SU-DHL-6 (cell line): ENCODE data around the gene NTN4.

Experiments used
- H2AFZ ChIP-seq: fragments of 200-600 bp; sonication (generic); 2 replicates; pipeline ENCODE4 v1.6.1; 2014; ENCODE audit warnings: low read depth, mild to moderate bottlenecking, moderate library complexity, mixed read lengths, antibody characterized with exemption, low read length; ENCODE audit not compliant: severe bottlenecking
- H3F3A ChIP-seq: fragments of 200-600 bp; shearing (Covaris generic); 2 replicates; pipeline ENCODE4 v1.6.0; 2016; ENCODE audit warnings: antibody characterized with exemption, mild to moderate bottlenecking; ENCODE audit not compliant: insufficient read depth
- H3K27ac ChIP-seq: fragments of 200-600 bp; sonication (generic); 2 replicates; pipeline ENCODE4 v1.5.1; 2016; ENCODE audit warnings: low read depth, mild to moderate bottlenecking, low read length, moderate library complexity, mixed read lengths
- H3K27me3 ChIP-seq: fragments of 200-600 bp; sonication (generic), shearing (Covaris generic); 2 replicates; pipeline ENCODE4 v1.6.0; 2014; ENCODE audit warnings: mild to moderate bottlenecking, low read length
- H3K36me3 ChIP-seq: fragments of 200-600 bp; sonication (generic); 2 replicates; pipeline ENCODE4 v1.6.1; 2014; ENCODE audit warnings: mild to moderate bottlenecking, low read length, mixed read lengths
- H3K4me2 ChIP-seq: fragments of 300-600, 200-600 bp; shearing (Covaris generic), sonication (generic); 2 replicates; pipeline ENCODE4 v1.6.0; 2014; ENCODE audit warnings: low read length, low read depth, mild to moderate bottlenecking; ENCODE audit not compliant: poor library complexity, severe bottlenecking
- H3K4me3 ChIP-seq: fragments of 200-600 bp; sonication (generic); 2 replicates; pipeline ENCODE4 v1.5.1; 2014; ENCODE audit warnings: antibody characterized with exemption, low read length, mild to moderate bottlenecking, mixed read lengths; ENCODE audit not compliant: insufficient read depth, poor library complexity, severe bottlenecking
- H3K79me2 ChIP-seq: fragments of 200-600 bp; sonication (generic); 2 replicates; pipeline ENCODE4 v1.6.1; 2014; ENCODE audit warnings: mild to moderate bottlenecking, low read length, moderate library complexity; ENCODE audit not compliant: insufficient read depth
- H3K9ac ChIP-seq: fragments of 200-600 bp; sonication (generic); 2 replicates; pipeline ENCODE4 v1.7.0; 2014; ENCODE audit warnings: mild to moderate bottlenecking, low read length
- H3K9me2 ChIP-seq: fragments of 200-600 bp; sonication (generic); replicated peaks from 2 replicates; pipeline ENCODE4 v1.6.1; 2014; ENCODE audit warnings: low read length; ENCODE audit not compliant: insufficient read depth
- H3K9me3 ChIP-seq: fragments of 200-600 bp; sonication (generic); 2 replicates; pipeline ENCODE4 v1.6.1; 2014; ENCODE audit warnings: low read length, mixed read lengths; ENCODE audit not compliant: insufficient read depth
- H4K20me1 ChIP-seq: fragments of 200-600 bp; sonication (generic); 2 replicates; pipeline ENCODE4 v1.6.1; 2014; ENCODE audit warnings: low read depth, mild to moderate bottlenecking, antibody characterized with exemption, low read length, moderate library complexity, mixed read lengths
- EZH2phosphoT487 ChIP-seq: fragments of 200-600 bp; sonication (generic), shearing (Covaris generic); conservative IDR thresholded peaks from 2 replicates; pipeline ENCODE4 v1.6.1; 2018; ENCODE audit warnings: mild to moderate bottlenecking, antibody characterized with exemption, low read length, moderate library complexity, mixed read lengths
- TF ChIP-seq, protein P1 (sequence below): fragments of 200-600 bp; sonication (generic); IDR thresholded peaks from one replicate; pipeline ENCODE4 v1.5.1; 2017; ENCODE audit warnings: antibody characterized with exemption, mild to moderate bottlenecking, low read length, moderate library complexity; ENCODE audit not compliant: insufficient read depth, poor library complexity, severe bottlenecking

The NTN4 gene

GRCh38 chr12:95637471-95638155, 153.0 kb downstream of the NTN4 start:
- H2AFZ ChIP-seq, result no peak overlapping the region
- H3F3A ChIP-seq, result no peaks in the 10 kb centered on the region
- H4K20me1 ChIP-seq, result no peaks in the 10 kb centered on the region
- H3K79me2 ChIP-seq, result no peaks in the 10 kb centered on the region
- no peak overlapping the region for H3K4me3 ChIP-seq
- H3K4me2 ChIP-seq, result no peak overlapping the region
- no peak for TF ChIP-seq EZH2phosphoT487
- TF ChIP-seq, protein P1, sequence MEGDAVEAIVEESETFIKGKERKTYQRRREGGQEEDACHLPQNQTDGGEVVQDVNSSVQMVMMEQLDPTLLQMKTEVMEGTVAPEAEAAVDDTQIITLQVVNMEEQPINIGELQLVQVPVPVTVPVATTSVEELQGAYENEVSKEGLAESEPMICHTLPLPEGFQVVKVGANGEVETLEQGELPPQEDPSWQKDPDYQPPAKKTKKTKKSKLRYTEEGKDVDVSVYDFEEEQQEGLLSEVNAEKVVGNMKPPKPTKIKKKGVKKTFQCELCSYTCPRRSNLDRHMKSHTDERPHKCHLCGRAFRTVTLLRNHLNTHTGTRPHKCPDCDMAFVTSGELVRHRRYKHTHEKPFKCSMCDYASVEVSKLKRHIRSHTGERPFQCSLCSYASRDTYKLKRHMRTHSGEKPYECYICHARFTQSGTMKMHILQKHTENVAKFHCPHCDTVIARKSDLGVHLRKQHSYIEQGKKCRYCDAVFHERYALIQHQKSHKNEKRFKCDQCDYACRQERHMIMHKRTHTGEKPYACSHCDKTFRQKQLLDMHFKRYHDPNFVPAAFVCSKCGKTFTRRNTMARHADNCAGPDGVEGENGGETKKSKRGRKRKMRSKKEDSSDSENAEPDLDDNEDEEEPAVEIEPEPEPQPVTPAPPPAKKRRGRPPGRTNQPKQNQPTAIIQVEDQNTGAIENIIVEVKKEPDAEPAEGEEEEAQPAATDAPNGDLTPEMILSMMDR, result no peak
- no peak overlapping the region for H3K27ac ChIP-seq
- H3K9me3 ChIP-seq, result no peaks in the 10 kb centered on the region
- H3K36me3 ChIP-seq, result no peaks in the 10 kb centered on the region
- no peaks in the 10 kb centered on the region for H3K27me3 ChIP-seq
- H3K9ac ChIP-seq, result no peak overlapping the region
- no peaks in the 10 kb centered on the region for H3K9me2 ChIP-seq

DNA sequence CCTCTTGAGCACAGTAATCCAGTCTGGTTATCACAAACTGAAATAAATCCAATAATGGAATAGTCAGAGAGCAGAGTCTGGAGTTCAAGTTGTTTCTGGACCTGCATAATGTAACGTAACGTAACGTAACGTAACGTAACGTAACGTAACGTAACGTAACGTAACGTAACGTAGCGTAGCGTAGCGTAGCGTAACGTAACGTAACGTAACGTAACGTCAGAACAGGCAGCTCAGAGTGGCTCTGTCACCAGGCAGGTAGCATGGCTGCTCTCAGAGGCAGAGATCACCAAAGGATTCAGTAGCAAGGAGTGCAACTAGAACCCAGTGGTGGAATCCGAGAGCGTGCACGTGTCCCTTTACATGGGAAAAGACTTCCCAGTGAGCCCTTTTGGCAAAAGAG, 153.6 kb downstream of the NTN4 start:
- Histone ChIP-seq H3F3A (no peaks in the 10 kb centered on the region), H4K20me1 (no peaks in the 10 kb centered on the region), H3K4me2 (no peak overlapping the region), H2AFZ (no peak overlapping the region), H3K9me3 (no peaks in the 10 kb centered on the region), H3K27me3 (no peaks in the 10 kb centered on the region), H3K4me3 (no peak overlapping the region), H3K9me2 (no peaks in the 10 kb centered on the region), H3K9ac (no peak overlapping the region), H3K27ac (no peak overlapping the region), H3K79me2 (no peaks in the 10 kb centered on the region), H3K36me3 (no peaks in the 10 kb centered on the region)
- TF ChIP-seq, protein P1, result no peak
- no peak for TF ChIP-seq EZH2phosphoT487

- H3K36me3 ChIP-seq, result no peaks in the 10 kb centered on the region
- no peaks in the 10 kb centered on the region for H3K9me2 ChIP-seq
- H4K20me1 ChIP-seq, result no peaks in the 10 kb centered on the region
- no peak overlapping the region for H3K4me2 ChIP-seq
- TF ChIP-seq EZH2phosphoT487, result no peak
- TF ChIP-seq, protein P1, result no peak
- H3K9me3 ChIP-seq, result no peaks in the 10 kb centered on the region
- no peak overlapping the region for H3K4me3 ChIP-seq
- H3K9ac ChIP-seq, result no peak overlapping the region
- no peaks in the 10 kb centered on the region for H3K79me2 ChIP-seq
- H3K27me3 ChIP-seq, result no peaks in the 10 kb centered on the region
- no peaks in the 10 kb centered on the region for H3F3A ChIP-seq
- no peak overlapping the region for H2AFZ ChIP-seq
- H3K27ac ChIP-seq, result no peak overlapping the region
These were observed 155.6 kb downstream of the NTN4 start for GRCh38 chr12:95634622-95635621.
